Motor neuron (in vitro differentiated cells): ENCODE data around the gene YIPF4. TPM values are rescaled to one million over a fixed set of nuclear protein-coding genes. Genes with fewer than 3 reads are reported as not detected.
"Not testable (repeated sequence)": the region's sequence is repeated elsewhere in the genome, so short reads cannot be mapped to it uniquely, and the experiment has no call there.

ENCODE experiments used
- ATAC-seq, 8 experiments: fragments of 200-7000 bp; cut with Tn5 transposase; replicated peaks in 6 of 8; 2 replicates each; pipeline ENCODE4 v1.8.0; 2021; ENCODE audit warnings: mild to moderate bottlenecking in 8 of 8, moderate library complexity in 8 of 8
- H3K27ac ChIP-seq, 2 donors: fragments of 250-450 bp; sonication (Bioruptor Pico); 2 replicates each; pipeline ENCODE4 v1.9.0; 2021; ENCODE audit warnings: antibody characterized with exemption in 2 of 2, mild to moderate bottlenecking in 2 of 2, moderate library complexity in 1 of 2
- H3K4me1 ChIP-seq, 2 donors: fragments of 250-450 bp; sonication (Bioruptor Pico); replicated peaks in 1 of 2; 2 replicates each; pipeline ENCODE4 v1.6.1; 2021; ENCODE audit warnings: antibody characterized with exemption in 2 of 2, mild to moderate bottlenecking in 2 of 2, moderate library complexity in 1 of 2
- H3K4me3 ChIP-seq, 5 donors: fragments of 250-450 bp; sonication (Bioruptor Pico); 2 replicates each; pipeline ENCODE4 v1.9.0; 2021; ENCODE audit warnings: antibody characterized with exemption in 5 of 5, mild to moderate bottlenecking in 5 of 5, moderate library complexity in 4 of 5
- WGBS, 10 experiments: fragments of 450-650 bp; shearing (Covaris generic); methylation state at CpG; one replicate each; pipeline ENCODE4 v1.0.0; 2022; 5-methylcytosine and 5-hydroxymethylcytosine counted together
- in situ Hi-C, 9 experiments: fragments of 400-800 bp; cut with MboI; loops; one replicate each; pipeline ENCODE4 v1.15.0; 2021; ENCODE audit warnings: low sequenced_read_pairs in 9 of 9, low pct_unique_long_range_greater_than_20kb in 2 of 9; ENCODE audit not compliant: unreplicated experiment in 9 of 9
- total RNA-seq, 8 experiments: library from RNA; unstranded; fragments of 300-600 nt; gene quantifications; 2 replicates each; pipeline versions ENCODE4 v1.2.3 to v1.2.4, GENCODE V29; 2022

YIPF4 gene
- total RNA-seq, 8 experiments from 2014 or later, result 15.5 to 32.4 (median 21.5) TPM

- in situ Hi-C loops, result no loop called here
- ATAC-seq, result no peak
- H3K4me3 ChIP-seq, result peak overlapping the region; percentile 69 to 75 (median 73)
- WGBS, 10 experiments, result 0% methylated on average over 1 to 4 of the region's 16 CpGs; no CpG with 5 or more reads in 6 of the 10 experiments
- peaks cover 6 to 13% of the 10 kb centered on the region in 2 donors for H3K4me1 ChIP-seq
- H3K27ac ChIP-seq, result peak overlapping the region; percentile 91 to 94
Measured at GRCh38 chr2:32358111-32358482, 80.4 kb downstream of the YIPF4 start.

GRCh38 chr2:32360416-32360815 is 82.7 kb downstream of the YIPF4 start:
- in situ Hi-C loops, result no loop called here
- peaks cover 6 to 13% of the 10 kb centered on the region in 2 donors for H3K4me1 ChIP-seq
- H3K4me3 ChIP-seq, result no peak overlapping the region
- no peak for ATAC-seq
- 68 to 100% (median 94%) methylated on average over 1 to 4 of the region's 4 CpGs for WGBS, 10 experiments
- no peak overlapping the region for H3K27ac ChIP-seq

- peaks cover 6 to 13% of the 10 kb centered on the region in 2 donors for H3K4me1 ChIP-seq
- whole genome bisulfite sequencing, 10 experiments, result 67 to 100% (median 100%) methylated on average over 1 to 2 of the region's 2 CpGs; no CpG with 5 or more reads in 1 of the 10 experiments
- in situ Hi-C loops, ATAC-seq, H3K4me3 ChIP-seq, H3K27ac ChIP-seq: not testable (repeated sequence)
Measured at GRCh38 chr2:32362997-32363396, 85.3 kb downstream of the YIPF4 start.

- Histone ChIP-seq H3K27ac (no peak overlapping the region), H3K4me1 (peaks cover 6 to 9% of the 10 kb centered on the region in 2 donors), H3K4me3 (no peak overlapping the region)
- ATAC-seq, result peak in 3 of 8 experiments; percentile 33 to 66 (median 48)
- in situ Hi-C loops, result no loop called here
- WGBS, 10 experiments, result 33 to 100% (median 80%) methylated on average over 1 to 2 of the region's 2 CpGs
Measured at GRCh38 chr2:32363597-32363996, 85.9 kb downstream of the YIPF4 start.

- WGBS, 10 experiments, result 82 to 100% (median 94%) methylated on average over 2 to 9 of the region's 9 CpGs
- H3K4me3 ChIP-seq, H3K4me1 ChIP-seq, in situ Hi-C loops, ATAC-seq, H3K27ac ChIP-seq: not testable (repeated sequence)
Measured at GRCh38 chr2:32364290-32364689, 86.6 kb downstream of the YIPF4 start.

- in situ Hi-C loops, H3K4me3 ChIP-seq, H3K27ac ChIP-seq, H3K4me1 ChIP-seq, ATAC-seq: not testable (repeated sequence)
- 71 to 100% (median 92%) methylated on average over 1 to 3 of the region's 3 CpGs; no CpG with 5 or more reads in 1 of the 10 experiments for WGBS, 10 experiments
Measured at GRCh38 chr2:32365679-32366078, 88.0 kb downstream of the YIPF4 start.

Other genes starting within 250 kb of the YIPF4 start
- gene DPY30, start 238.1 kb upstream of the YIPF4 start, total RNA-seq, result 100 to 1,000 TPM in 3 of 8 experiments, 10 to 100 TPM in 5; 75.7 to 117 (median 92.1) TPM
- 10 to 100 TPM; 14.2 to 51.8 (median 40.7) TPM for gene SPAST, start 214.3 kb upstream of the YIPF4 start, total RNA-seq
- 10 to 100 TPM in 7 of 8 experiments, 1 to 10 TPM in 1; 9.3 to 29.7 (median 17.0) TPM for gene SLC30A6, start 112.0 kb upstream of the YIPF4 start, total RNA-seq
- gene NLRC4, start 13.0 kb upstream of the YIPF4 start, total RNA-seq, result 1 to 10 TPM in 4 of 8 experiments, under 1 TPM in 4; 0.33 to 1.6 (median 1.0) TPM
- gene BIRC6, start 79.1 kb downstream of the YIPF4 start, total RNA-seq, result 100 to 1,000 TPM in 2 of 8 experiments, 10 to 100 TPM in 6; 65.1 to 156 (median 78.9) TPM